Keratinocyte (primary cell): ENCODE data around the gene ANKMY1. TPM values are rescaled to one million over a fixed set of nuclear protein-coding genes. Genes with fewer than 3 reads are reported as not detected.
A peak's percentile ranks its signal among the peaks of the same experiment; 100 is the strongest.

Experiments
- DNase-seq: peaks from one replicate; pipeline ENCODE4 v3.0.0-alpha.2; 2011; ENCODE audit warnings: low read depth, missing footprints, low spot score
- FAIRE-seq: peaks from 2 replicates; lab custom pipeline; 2011; peaks lifted over from hg19 to GRCh38; lab: Jason Lieb, UNC
- H2AFZ ChIP-seq: 2 replicates; pipeline ENCODE4 v1.6.0; 2012; ENCODE audit warnings: low read length, control low read depth, inconsistent platforms; ENCODE audit not compliant: control insufficient read depth
- H3K27ac ChIP-seq: 2 replicates; pipeline ENCODE4 v1.5.1; 2011; ENCODE audit warnings: low read length; ENCODE audit not compliant: control insufficient read depth, insufficient read depth
- H3K27me3 ChIP-seq: 3 replicates; pipeline ENCODE4 v1.6.0; 2011; ENCODE audit warnings: low read length; ENCODE audit not compliant: control insufficient read depth, insufficient read depth; ENCODE audit errors: extremely low read depth
- H3K36me3 ChIP-seq, 2 experiments: 2 replicates in 1 of 2; 3 replicates in 1 of 2; pipeline ENCODE4 v1.5.1; 2011; ENCODE audit warnings: low read length in 2 of 2, mild to moderate bottlenecking in 1 of 2; ENCODE audit not compliant: control insufficient read depth in 2 of 2, insufficient read depth in 2 of 2; ENCODE audit errors: extremely low read depth in 1 of 2
- H3K4me1 ChIP-seq: 3 replicates; pipeline ENCODE4 v1.5.1; 2011; ENCODE audit warnings: low read length; ENCODE audit not compliant: control insufficient read depth, insufficient read depth; ENCODE audit errors: extremely low read depth
- H3K4me2 ChIP-seq: 3 replicates; pipeline ENCODE4 v1.6.0; 2011; ENCODE audit warnings: low read depth, low read length; ENCODE audit not compliant: control insufficient read depth, insufficient read depth; ENCODE audit errors: extremely low read depth
- H3K4me3 ChIP-seq, 3 experiments: fragments of 200-600 bp in 1 of 3; sonication (generic) in 1 of 3; 2 replicates in 2 of 3; 3 replicates in 1 of 3; pipeline ENCODE4 v1.5.1; 2011 to 2016; ENCODE audit warnings: low read length in 3 of 3, mild to moderate bottlenecking in 3 of 3, control low read depth in 2 of 3, inconsistent platforms in 1 of 3, low read depth in 1 of 3, mixed read lengths in 1 of 3, mixed run types in 1 of 3, moderate library complexity in 1 of 3; ENCODE audit not compliant: control insufficient read depth in 2 of 3, insufficient read depth in 2 of 3; ENCODE audit errors: extremely low read depth in 1 of 3
- H3K79me2 ChIP-seq: 2 replicates; pipeline ENCODE4 v1.6.0; 2012; ENCODE audit warnings: low read length; ENCODE audit not compliant: control insufficient read depth, insufficient read depth
- H3K9ac ChIP-seq: 3 replicates; pipeline ENCODE4 v1.6.0; 2011; ENCODE audit warnings: low read length; ENCODE audit not compliant: control insufficient read depth, insufficient read depth; ENCODE audit errors: extremely low read depth
- H3K9me1 ChIP-seq: 3 replicates; pipeline ENCODE4 v1.6.0; 2011; ENCODE audit warnings: low read length; ENCODE audit not compliant: control insufficient read depth, insufficient read depth; ENCODE audit errors: extremely low read depth
- H3K9me3 ChIP-seq: 2 replicates; pipeline ENCODE4 v1.5.1; 2012; ENCODE audit warnings: low read depth, low read length; ENCODE audit not compliant: control insufficient read depth
- H4K20me1 ChIP-seq: 3 replicates; pipeline ENCODE4 v1.6.0; 2011; ENCODE audit warnings: low read length; ENCODE audit not compliant: control insufficient read depth, insufficient read depth; ENCODE audit errors: extremely low read depth
- EZH2 ChIP-seq: IDR thresholded peaks from one replicate; pipeline ENCODE4 v1.6.1; 2012; ENCODE audit warnings: inconsistent platforms, mild to moderate bottlenecking, low read length, moderate library complexity
- dilution Hi-C: fragments of 300-500 bp; cut with MboI; formaldehyde crosslinking; loops from one replicate; pipeline ENCODE4 v1.7.0; 2020; ENCODE audit warnings: low sequenced_read_pairs; ENCODE audit not compliant: extremely low pct_ligation_motif_present
- polyA plus RNA-seq, 5 experiments: library from polyadenylated mRNA; depleted of rRNA in 3 of 5; stranded (reverse) in 3 of 5; stranded (forward) in 1 of 5; unstranded in 1 of 5; fragments of >200 nt; gene quantifications; 1 replicate in 1 of 5; 2 replicates in 3 of 5; 3 replicates in 1 of 5; pipeline versions ENCODE4 v1.2.1 to v1.2.3, GENCODE V29; 2011 to 2012; ENCODE audit warnings: missing spikeins in 2 of 5, low read depth in 1 of 5, low replicate concordance in 1 of 5
- TF ChIP-seq, protein P1 (sequence below), 3 experiments: IDR thresholded peaks in 1 of 3; conservative IDR thresholded peaks in 1 of 3; optimal IDR thresholded peaks in 1 of 3; 2 replicates in 2 of 3; 3 replicates in 1 of 3; pipeline versions ENCODE3 to v1.5.1; 2011; ENCODE audit warnings: low read length in 3 of 3, mild to moderate bottlenecking in 3 of 3, moderate library complexity in 2 of 3, control low read depth in 1 of 3, inconsistent platforms in 1 of 3; ENCODE audit not compliant: insufficient read depth in 2 of 3; ENCODE audit errors: extremely low read depth in 1 of 3

The ANKMY1 gene
- polyA plus RNA-seq, 1 donor (not counting 4 experiments of a cell fraction or from before 2014, with no cell fraction given) = 3.3 TPM

DNA sequence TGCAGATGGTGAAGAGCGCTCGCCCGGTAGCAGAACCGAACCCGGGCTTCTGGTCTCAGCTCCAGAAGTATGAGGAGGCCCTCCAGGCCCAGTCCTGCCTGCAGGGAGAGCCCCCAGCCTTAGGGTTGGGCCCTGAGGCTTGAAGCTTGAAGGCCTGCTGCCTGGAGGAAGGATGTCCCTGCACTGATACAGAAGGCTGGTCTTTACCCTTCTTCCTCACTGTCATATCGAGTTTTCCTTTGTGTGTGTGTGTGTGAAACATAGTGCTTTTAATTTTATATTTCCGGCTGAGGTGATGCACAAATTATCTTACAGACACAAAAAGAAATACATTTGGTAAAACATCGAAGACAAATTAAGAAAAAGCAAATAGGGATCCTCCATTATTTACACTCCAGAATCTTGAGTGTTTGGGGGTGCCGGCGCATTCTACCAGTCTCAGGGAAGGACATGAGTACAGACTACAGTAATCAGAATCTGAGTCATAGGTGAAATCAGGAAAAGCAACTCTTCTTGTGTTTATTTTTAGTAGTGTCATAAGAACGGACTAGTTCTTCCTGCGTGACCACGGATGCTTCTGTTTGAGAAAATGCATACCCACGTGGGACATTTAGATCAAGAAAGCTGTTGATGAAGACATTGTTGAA, 3.7 kb upstream of the ANKMY1 start:
- Histone ChIP-seq H4K20me1 (no peaks in the 10 kb centered on the region), H3K27me3 (no peaks in the 10 kb centered on the region), H3K79me2 (no peaks in the 10 kb centered on the region), H3K36me3 (no peaks in the 10 kb centered on the region), H3K27ac (peak overlapping the region; percentile 98), H3K9me1 (peaks cover 2% of the 10 kb centered on the region), H3K4me3 (peak overlapping the region; percentile 69 to 88 (median 78)), H3K4me2 (peak overlapping the region; percentile 97), H3K9ac (peak overlapping the region; percentile 86), H3K9me3 (no peaks in the 10 kb centered on the region), H2AFZ (peak overlapping the region; percentile 68), H3K4me1 (peaks cover 44% of the 10 kb centered on the region)
- DNase-seq (no peak), FAIRE-seq (no peak)
- TF ChIP-seq EZH2 = no peak
- TF ChIP-seq, protein P1, sequence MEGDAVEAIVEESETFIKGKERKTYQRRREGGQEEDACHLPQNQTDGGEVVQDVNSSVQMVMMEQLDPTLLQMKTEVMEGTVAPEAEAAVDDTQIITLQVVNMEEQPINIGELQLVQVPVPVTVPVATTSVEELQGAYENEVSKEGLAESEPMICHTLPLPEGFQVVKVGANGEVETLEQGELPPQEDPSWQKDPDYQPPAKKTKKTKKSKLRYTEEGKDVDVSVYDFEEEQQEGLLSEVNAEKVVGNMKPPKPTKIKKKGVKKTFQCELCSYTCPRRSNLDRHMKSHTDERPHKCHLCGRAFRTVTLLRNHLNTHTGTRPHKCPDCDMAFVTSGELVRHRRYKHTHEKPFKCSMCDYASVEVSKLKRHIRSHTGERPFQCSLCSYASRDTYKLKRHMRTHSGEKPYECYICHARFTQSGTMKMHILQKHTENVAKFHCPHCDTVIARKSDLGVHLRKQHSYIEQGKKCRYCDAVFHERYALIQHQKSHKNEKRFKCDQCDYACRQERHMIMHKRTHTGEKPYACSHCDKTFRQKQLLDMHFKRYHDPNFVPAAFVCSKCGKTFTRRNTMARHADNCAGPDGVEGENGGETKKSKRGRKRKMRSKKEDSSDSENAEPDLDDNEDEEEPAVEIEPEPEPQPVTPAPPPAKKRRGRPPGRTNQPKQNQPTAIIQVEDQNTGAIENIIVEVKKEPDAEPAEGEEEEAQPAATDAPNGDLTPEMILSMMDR (optimal IDR thresholded peaks at IDR 0.05 in 1 of 3, IDR thresholded peaks at IDR 0.05 in 1 of 3, conservative IDR thresholded peaks at IDR 0.05 in 1 of 3; ENCODE audit: extremely low read depth in 1 of 3, insufficient read depth in 2 of 3, low read length in 3 of 3) = no peak
- dilution Hi-C loops = no loop called here

DNA sequence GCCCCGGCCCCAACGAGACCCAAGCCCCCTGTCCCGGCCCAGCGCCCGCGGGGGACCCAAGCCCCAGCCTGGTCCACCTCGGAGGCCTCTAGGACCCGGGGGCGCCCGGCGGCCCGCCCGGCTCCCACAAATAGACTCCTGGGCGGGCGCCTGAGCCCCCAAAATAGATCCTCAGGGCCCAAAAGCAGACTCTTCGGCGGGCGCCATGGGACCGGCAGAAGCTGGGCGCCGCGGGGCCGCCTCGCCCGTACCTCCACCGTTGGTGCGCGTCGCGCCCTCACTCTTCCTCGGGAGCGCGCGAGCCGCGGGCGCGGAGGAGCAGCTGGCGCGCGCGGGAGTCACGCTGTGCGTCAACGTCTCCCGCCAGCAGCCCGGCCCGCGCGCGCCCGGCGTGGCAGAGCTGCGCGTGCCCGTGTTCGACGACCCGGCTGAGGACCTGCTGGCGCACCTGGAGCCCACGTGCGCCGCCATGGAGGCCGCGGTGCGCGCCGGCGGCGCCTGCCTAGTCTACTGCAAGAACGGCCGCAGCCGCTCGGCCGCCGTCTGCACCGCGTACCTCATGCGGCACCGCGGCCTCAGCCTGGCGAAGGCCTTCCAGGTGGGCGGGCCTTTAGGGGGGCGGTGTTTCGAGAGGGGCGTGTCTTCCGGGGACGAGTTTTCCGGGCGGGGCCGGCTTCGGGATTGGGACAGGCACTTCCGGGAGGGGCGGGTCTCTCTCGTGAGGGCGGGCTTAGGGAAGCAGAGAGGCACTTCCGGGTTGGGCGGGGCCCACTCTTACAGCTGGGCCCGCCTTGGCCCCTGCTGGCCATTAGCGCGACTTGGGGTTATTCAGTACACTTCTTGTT, 2.9 kb upstream of the ANKMY1 start:
- H3K9ac ChIP-seq = peak overlapping the region; percentile 86
- TF ChIP-seq EZH2 = no peak
- TF ChIP-seq, protein P1 (optimal IDR thresholded peaks at IDR 0.05 in 1 of 3, IDR thresholded peaks at IDR 0.05 in 1 of 3, conservative IDR thresholded peaks at IDR 0.05 in 1 of 3; ENCODE audit: extremely low read depth in 1 of 3, insufficient read depth in 2 of 3, low read length in 3 of 3) = peak in 1 of 3 experiments; percentile 21
- H3K27ac ChIP-seq = peak overlapping the region; percentile 98
- no peaks in the 10 kb centered on the region for H3K9me3 ChIP-seq
- dilution Hi-C loops = no loop called here
- no peaks in the 10 kb centered on the region for H3K36me3 ChIP-seq
- no peaks in the 10 kb centered on the region for H4K20me1 ChIP-seq
- peaks cover 2% of the 10 kb centered on the region for H3K9me1 ChIP-seq
- no peaks in the 10 kb centered on the region for H3K79me2 ChIP-seq
- H2AFZ ChIP-seq = peak overlapping the region; percentile 45
- DNase-seq (peak; percentile 86), FAIRE-seq (no peak)
- peak overlapping the region; percentile 97 for H3K4me2 ChIP-seq
- no peaks in the 10 kb centered on the region for H3K27me3 ChIP-seq
- H3K4me3 ChIP-seq = peak overlapping the region; percentile 69 to 88 (median 86)
- H3K4me1 ChIP-seq = peaks cover 38% of the 10 kb centered on the region
